ENCODE measurements around the gene TNFRSF19.

DNA sequence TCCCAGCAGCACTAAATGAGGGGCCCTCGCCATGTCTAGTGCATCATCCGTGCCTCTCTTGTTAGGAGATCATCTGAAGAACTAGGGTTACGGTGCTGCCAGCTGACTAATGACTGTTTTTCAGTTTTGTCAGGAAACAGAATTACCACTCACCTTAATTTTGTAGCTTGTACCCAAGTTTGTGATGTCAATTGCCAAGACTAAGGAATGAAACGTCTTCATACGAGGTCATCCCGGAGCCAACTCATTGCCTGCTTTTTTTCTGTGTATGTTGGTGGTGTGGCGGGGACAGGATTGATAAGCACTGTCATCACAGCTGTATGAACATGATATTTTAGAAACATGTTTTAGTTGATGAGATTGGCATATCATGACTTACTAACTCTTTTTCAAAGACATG, 100.6 kb downstream of the TNFRSF19 start:
- TF ChIP-seq TAF1 (IDR thresholded peaks at IDR 0.05; ENCODE audit: low read depth, low read length) (no peak), POLR2A (IDR thresholded peaks at IDR 0.05; ENCODE audit: control extremely low read depth in 1 of 2, low read depth in 2 of 2, low read length in 2 of 2) (no peak), ASH2L (IDR thresholded peaks at IDR 0.05; ENCODE audit: low read length) (no peak), SUZ12 (IDR thresholded peaks at IDR 0.05; ENCODE audit: low read length) (no peak), HDAC6 (IDR thresholded peaks at IDR 0.05; ENCODE audit: low read depth, low read length) (no peak), MAFK (IDR thresholded peaks at IDR 0.05; ENCODE audit: low read depth, low read length) (no peak), SP4 (IDR thresholded peaks at IDR 0.05; ENCODE audit: low read length) (no peak), POLR2AphosphoS5 (IDR thresholded peaks at IDR 0.05; ENCODE audit: low read depth, low read length) (no peak), TCF12 (IDR thresholded peaks at IDR 0.05; ENCODE audit: low read depth, low read length) (no peak), BCL11A (IDR thresholded peaks at IDR 0.05; ENCODE audit: low read depth in 2 of 2, low read length in 2 of 2) (no peak)
- TF ChIP-seq, protein P1, sequence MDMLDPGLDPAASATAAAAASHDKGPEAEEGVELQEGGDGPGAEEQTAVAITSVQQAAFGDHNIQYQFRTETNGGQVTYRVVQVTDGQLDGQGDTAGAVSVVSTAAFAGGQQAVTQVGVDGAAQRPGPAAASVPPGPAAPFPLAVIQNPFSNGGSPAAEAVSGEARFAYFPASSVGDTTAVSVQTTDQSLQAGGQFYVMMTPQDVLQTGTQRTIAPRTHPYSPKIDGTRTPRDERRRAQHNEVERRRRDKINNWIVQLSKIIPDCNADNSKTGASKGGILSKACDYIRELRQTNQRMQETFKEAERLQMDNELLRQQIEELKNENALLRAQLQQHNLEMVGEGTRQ (IDR thresholded peaks at IDR 0.05; ENCODE audit: low read length), result no peak
- TF ChIP-seq, protein P2, sequence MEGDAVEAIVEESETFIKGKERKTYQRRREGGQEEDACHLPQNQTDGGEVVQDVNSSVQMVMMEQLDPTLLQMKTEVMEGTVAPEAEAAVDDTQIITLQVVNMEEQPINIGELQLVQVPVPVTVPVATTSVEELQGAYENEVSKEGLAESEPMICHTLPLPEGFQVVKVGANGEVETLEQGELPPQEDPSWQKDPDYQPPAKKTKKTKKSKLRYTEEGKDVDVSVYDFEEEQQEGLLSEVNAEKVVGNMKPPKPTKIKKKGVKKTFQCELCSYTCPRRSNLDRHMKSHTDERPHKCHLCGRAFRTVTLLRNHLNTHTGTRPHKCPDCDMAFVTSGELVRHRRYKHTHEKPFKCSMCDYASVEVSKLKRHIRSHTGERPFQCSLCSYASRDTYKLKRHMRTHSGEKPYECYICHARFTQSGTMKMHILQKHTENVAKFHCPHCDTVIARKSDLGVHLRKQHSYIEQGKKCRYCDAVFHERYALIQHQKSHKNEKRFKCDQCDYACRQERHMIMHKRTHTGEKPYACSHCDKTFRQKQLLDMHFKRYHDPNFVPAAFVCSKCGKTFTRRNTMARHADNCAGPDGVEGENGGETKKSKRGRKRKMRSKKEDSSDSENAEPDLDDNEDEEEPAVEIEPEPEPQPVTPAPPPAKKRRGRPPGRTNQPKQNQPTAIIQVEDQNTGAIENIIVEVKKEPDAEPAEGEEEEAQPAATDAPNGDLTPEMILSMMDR (IDR thresholded peaks at IDR 0.05; ENCODE audit: control extremely low read depth in 1 of 3, insufficient read depth in 1 of 3, low read depth in 1 of 3, low read length in 3 of 3), result no peak
